Dermis microvascular lymphatic vessel endothelial cell (primary cell): Measurements from ENCODE around the gene TARBP1. TPM values are rescaled to one million over a fixed set of nuclear protein-coding genes. Genes with fewer than 3 reads are reported as not detected.
A peak's percentile ranks its signal among the peaks of the same experiment; 100 is the strongest.
"Not testable (repeated sequence)": the region's sequence is repeated elsewhere in the genome, so short reads cannot be mapped to it uniquely, and the experiment has no call there.

Source experiments
- DNase-seq, 2 donors: peaks; one replicate each; pipeline versions ENCODE4 v3.0.0 to v3.0.0-alpha.2; 2010; ENCODE audit warnings: low read depth in 2 of 2
- total RNA-seq: library from RNA; depleted of rRNA; stranded (reverse); fragments of >200 nt; gene quantifications from 2 replicates; pipeline ENCODE4 v1.2.1, GENCODE V29; 2014

TARBP1 gene
- 14.2 and 14.4 TPM in 2 replicates for total RNA-seq

- DNase-seq = peak; percentile 45 to 82
Measured at GRCh38 chr1:234478481-234479309, at the start of gene TARBP1. TARBP1 (minus strand) TSS chr1:234479179; CDS start chr1:234479103, 76 bp downstream.

GRCh38 chr1:234528074-234528865 lies 49.3 kb upstream of the TARBP1 start:
- DNase-seq = no peak

DNA sequence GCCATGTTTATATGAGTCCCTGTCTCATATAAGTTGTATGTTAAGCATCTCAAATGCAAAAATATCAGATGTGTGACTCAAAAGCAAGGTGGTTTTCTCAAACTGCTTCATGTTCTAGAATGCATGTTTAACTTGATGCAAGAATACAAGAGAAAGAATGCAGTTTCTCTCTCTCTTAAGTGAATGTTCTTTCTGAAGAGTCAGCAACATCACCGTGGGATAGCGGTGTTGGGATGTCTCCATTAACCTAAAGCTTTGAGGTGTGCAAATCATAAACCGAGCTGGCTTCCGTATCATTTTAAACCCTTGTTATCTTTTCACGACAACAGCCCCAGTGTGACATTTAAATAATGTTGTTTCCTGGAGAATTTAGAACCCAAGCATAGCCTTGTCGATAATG lies 48.4 kb upstream of the TARBP1 start:
- DNase-seq = no peak

GRCh38 chr1:234526922-234527321 lies 47.9 kb upstream of the TARBP1 start:
- DNase-seq = no peak

DNA sequence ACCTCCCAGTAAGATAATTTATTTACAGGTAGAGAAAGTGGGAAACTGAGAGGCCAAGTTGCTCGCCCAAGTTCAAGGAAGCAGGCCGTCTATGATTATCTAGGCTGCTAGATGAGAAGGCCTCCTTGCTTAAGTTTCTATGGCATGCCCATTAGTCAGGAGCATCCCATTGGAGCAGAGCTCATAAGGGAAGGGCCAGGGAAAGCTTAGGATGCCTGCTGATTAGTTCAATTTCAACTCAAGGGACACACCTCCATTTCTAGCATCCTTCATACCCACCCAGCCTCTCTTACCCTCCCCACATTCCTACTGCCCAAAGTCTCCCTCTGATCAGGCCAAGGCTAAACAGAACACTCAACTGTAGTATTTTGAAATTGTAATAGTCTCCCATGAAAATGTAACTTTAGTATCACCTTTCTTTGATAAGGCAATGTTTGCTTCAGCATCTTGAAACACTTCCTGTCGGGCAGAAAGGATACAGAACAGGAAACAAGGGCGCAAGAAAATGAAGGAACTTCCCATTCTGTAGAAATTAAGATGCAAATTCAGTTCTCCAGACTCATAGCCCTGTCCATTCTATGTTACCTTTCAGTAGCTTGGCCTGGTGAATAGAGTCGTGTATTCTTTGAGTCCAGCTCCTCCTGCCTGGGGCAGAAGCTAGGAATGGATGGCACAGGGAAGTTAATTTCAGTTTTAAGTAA lies 46.3 kb upstream of the TARBP1 start:
- DNase-seq = no peak

GRCh38 chr1:234521836-234522235 lies 42.9 kb upstream of the TARBP1 start:
- no peak for DNase-seq

DNA sequence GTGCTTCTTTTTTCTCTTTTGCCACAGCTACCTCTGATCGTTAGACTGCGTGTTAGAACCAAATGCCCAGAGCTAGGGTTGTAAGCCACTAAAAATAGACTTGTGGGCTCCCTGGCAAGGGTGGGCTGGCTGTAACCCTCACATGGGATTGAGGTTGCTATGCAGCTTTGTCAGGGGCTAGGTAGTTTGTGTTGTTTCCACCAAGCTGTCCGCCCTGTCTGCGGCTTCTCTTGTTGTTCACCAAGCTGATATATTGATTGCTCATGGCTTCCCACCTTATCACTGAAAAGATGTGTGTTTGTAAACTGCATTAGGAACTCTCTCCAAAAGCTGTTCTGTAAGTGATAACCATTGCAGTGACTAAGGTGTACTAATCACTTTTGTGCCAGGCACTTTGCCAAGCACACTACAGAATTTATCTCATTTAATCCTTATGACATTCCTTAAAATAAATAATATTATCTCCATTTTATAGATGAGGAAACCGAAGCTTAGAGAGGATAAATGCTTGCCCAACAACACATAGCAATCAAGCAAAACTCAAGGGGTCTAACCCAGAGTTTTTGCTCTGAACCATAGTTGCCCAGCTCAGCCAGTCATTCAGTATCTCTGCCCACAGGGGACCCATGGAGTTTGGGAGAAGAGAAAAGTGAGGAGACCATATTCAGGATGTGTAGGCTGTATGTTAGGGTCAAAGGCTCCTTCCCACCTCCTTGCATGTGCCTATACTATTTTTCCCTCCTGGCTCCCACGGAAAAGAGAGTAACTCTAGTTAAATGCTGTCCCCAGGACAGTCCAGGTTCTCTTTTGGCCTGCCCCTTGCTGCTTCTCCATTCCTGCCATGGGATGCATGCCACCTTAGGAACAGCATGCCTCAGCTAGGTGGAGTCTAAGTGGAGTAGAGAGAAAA lies 42.2 kb upstream of the TARBP1 start:
- no peak for DNase-seq

DNA sequence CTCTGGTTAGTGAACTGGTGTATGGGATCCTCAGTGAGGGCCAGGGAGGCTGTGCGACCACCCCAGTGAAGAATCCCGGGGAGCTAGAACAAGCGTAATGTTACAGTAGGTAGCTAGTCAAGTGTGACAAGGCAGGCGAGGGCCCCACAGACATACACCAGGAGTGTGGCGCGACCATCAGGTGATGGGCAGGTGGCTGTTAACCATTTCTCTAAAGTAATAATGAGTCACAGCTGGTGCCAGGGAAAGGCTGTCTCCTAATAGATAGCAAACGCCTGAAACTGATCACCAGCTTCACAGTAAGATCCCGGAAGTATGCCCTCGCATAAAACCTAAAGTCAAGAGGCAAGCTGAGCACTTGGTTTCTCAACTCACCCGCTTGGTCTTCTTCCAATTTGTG lies 40.5 kb upstream of the TARBP1 start:
- DNase-seq = no peak

- DNase-seq = no peak
Measured at GRCh38 chr1:234518876-234519275, 39.9 kb upstream of the TARBP1 start.

DNA sequence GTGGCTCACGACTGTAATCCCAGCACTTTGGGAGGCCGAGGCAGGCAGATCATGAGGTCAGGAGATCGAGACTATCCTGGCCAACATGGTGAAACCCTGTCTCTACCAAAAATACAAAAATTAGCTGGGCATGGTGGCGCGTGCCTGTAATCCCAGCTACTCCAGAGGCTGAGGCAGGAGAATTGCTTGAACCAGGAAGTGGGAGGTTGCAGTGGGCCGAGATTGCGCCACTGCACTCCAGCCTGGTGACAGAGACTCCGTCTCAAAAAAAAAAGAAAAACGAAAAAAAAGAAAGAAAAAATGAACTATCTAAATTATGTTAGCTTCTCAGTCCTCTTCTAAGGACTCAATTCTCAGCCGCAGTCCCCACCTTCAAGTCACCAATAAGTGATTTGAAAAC lies 39.1 kb upstream of the TARBP1 start:
- DNase-seq = not testable (repeated sequence)

DNA sequence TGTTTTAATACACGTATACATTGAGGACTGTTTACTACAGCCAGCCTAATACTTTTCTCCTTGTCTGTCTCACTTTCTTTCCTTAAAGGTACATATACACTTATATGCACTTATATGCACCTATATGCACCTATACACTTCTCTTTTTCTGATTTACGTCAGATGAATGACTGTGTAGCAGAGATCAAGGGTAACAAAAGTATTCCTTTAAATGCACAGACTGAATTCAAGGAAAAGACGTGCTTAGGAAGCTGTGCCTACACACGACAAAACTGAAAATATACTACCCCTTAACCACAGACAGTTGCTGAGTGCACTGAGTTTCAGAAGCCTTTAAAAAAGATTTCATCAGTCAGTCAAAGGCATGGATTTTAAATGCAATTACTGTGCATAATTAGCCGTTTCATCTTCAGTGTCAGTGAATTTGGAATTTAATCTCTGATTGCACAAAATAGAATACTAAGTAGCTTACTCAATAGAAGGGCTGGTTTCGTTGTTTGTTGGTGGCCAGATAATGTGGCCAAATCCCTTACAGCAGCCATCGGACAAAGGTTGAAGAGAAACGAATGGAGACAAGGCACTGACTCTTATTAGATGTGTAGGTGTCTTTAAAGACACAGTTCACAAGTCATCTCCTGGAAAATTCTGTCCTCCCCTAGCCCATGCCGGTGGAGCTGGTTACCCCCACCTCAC lies 38.3 kb upstream of the TARBP1 start:
- no peak for DNase-seq

DNA sequence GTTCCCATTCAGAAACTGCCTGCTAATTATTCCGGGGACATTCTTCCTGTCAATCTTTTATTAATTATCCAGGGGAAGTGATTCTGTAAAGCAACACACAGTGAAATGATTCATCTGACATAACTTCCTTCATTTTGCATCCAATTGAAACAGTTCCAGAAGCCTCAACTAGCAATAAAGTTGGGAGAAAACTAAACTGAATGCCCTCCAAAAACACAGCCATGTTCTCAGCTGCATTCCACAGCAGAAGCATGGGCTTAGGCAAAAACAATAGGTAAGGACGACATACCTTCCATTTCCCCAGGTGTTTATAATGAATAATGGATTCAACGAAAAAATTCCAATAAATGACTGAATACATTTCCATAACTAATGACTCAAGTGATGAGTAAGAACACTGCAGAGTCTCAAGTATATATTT lies 36.9 kb upstream of the TARBP1 start:
- DNase-seq = peak; percentile 45 to 53

- DNase-seq = no peak
Measured at GRCh38 chr1:234515411-234515810, 36.4 kb upstream of the TARBP1 start.

GRCh38 chr1:234512451-234512861 lies 33.5 kb upstream of the TARBP1 start:
- DNase-seq = no peak

DNA sequence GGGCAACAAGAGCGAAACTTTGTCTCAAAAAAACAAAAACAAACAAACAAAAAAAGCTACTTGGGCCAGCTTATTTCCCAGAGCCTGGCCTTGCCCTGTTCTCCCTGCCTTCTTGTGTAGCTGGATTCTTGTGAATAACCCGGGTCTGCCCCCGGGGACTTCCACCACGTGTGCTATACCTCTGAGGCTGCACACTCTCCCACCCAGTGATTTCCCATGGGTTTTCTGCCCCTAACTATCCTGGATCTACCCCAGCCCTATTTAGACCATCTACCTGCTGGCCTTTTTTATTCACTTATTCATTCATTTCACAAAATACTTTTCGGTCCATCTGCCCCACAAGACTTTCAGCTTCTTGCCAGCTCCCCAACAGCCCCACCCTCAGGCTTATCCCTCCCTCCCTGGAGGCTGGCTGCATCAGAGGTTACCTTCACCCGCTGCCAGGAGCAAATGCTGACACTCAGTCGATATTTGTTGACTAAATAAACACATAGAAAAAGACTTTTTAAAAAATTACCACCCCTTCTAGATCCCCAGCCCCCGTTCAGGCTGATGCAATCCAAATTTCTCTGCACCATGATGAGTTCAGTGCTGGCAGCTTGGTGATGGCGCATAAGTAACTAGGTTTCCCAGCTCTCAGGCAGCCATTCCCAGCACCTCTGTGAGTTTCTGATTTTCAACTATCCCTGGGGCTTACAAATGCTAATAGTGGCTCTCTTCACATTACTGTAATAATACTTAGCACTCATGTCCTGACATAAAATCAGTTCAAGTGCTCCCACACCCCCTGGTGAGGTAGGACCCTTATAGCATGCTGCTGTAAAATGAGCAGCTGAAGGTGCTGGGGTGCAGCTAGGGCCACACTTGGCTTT lies 30.7 kb upstream of the TARBP1 start:
- DNase-seq = no peak

DNA sequence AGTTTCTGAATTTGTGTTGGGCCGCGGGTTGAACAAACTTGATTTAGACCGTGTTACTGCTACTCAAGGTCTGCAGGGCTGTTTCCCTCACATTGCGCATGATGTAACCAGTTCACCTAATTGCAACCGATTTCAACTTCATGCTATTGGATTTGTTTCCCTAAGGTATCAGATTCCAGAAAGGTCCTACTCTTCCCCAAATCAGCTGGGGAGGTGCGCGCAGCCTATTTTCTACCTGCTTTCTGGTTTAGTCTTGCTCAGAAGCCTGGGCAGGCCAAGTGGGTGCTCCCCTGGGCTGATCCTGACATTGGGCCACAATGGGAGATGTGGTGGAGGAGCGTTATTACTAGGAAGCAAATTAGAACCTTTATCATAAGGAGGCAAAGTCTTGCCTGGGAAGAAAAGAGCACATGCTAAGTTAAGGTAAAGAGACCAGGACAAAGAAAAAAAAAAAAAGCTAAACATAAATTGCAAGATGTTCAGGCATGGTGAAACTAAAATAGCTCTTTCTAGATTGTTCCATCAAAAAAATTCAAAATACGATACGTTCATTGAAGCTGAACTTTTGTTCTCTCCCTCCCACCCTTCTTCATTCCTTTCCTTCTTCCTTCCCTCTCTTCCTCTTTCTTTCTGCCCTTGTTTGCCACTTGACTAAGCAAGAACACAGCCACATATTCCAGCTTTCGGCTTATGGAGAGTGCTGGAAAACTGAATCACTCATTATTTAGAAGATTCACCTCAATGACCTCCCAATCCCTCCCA lies 28.8 kb upstream of the TARBP1 start:
- DNase-seq = no peak

DNA sequence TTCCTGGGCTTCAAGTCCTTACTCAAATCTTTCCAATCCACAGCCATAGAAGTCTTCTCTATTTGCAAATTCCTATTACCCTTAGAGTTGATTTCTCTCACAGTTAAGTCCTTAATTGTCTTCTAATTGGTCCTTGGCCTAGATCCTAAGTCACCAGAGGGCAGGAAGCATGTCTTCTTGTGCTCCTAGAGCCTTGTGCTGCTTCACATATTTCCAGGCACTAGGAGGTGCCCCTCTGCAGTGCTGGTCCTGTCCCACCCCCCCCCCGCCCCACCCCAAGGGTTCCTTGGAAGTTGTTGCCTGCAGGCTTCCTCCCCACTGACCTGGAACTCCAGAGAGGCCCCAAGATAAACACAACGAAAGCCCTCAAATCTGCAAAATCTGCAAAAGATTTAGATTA lies 28.1 kb upstream of the TARBP1 start:
- no peak for DNase-seq

DNA sequence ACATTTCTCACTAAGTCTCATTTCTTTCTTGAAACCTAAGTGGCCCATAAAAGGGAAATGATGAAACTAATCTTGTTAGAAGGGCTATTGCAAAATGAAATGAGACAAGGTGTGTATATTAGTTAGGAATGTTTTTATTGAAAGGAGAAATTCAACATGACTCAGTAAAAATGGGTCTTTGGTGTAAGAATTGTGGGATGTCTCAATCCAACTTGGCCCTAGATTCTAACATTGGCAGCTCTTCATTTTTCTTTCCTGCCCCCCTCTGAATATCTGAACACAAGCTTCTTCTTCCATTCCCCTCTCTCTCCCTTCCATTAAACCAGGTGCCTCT lies 26.8 kb upstream of the TARBP1 start:
- no peak for DNase-seq
